Measurements from ENCODE around the gene PTPRD.

Gene PTPRD

GRCh38 chr9:9819886-9820285, 792.9 kb downstream of the PTPRD start:
- H3K9ac ChIP-seq (ENCODE audit: low read length), result no peak overlapping the region
- H3K9me3 ChIP-seq (ENCODE audit: insufficient read depth, low read length), result no peaks in the 10 kb centered on the region
- H3K27ac ChIP-seq (ENCODE audit: low read depth, low read length), result no peak overlapping the region
- no peak overlapping the region for H3K4me3 ChIP-seq (ENCODE audit: insufficient read depth, low read length, poor library complexity, severe bottlenecking)
- H3F3A ChIP-seq (ENCODE audit: insufficient read depth), result no peaks in the 10 kb centered on the region
- H3K9me2 ChIP-seq (replicated peaks; ENCODE audit: insufficient read depth, low read length), result no peaks in the 10 kb centered on the region
- no peaks in the 10 kb centered on the region for H4K20me1 ChIP-seq (ENCODE audit: low read depth, low read length)
- no peaks in the 10 kb centered on the region for H3K79me2 ChIP-seq (ENCODE audit: insufficient read depth, low read length)
- H3K4me2 ChIP-seq (ENCODE audit: low read depth, low read length, poor library complexity, severe bottlenecking), result no peak overlapping the region
- TF ChIP-seq EZH2phosphoT487 (conservative IDR thresholded peaks at IDR 0.05; ENCODE audit: low read length) (no peak), CTCF (IDR thresholded peaks at IDR 0.05; ENCODE audit: insufficient read depth, low read length, poor library complexity, severe bottlenecking) (no peak)
- no peaks in the 10 kb centered on the region for H3K36me3 ChIP-seq (ENCODE audit: low read length)
- no peaks in the 10 kb centered on the region for H3K27me3 ChIP-seq (ENCODE audit: low read length)
- no peak overlapping the region for H2AFZ ChIP-seq (ENCODE audit: low read depth, low read length, severe bottlenecking)

- Histone ChIP-seq H2AFZ (ENCODE audit: low read depth, low read length, severe bottlenecking) (no peak overlapping the region), H4K20me1 (ENCODE audit: low read depth, low read length) (no peaks in the 10 kb centered on the region), H3K27ac (ENCODE audit: low read depth, low read length) (no peak overlapping the region), H3K4me2 (ENCODE audit: low read depth, low read length, poor library complexity, severe bottlenecking) (no peak overlapping the region), H3K9me2 (replicated peaks; ENCODE audit: insufficient read depth, low read length) (no peaks in the 10 kb centered on the region), H3K79me2 (ENCODE audit: insufficient read depth, low read length) (no peaks in the 10 kb centered on the region), H3K9me3 (ENCODE audit: insufficient read depth, low read length) (no peaks in the 10 kb centered on the region), H3K4me3 (ENCODE audit: insufficient read depth, low read length, poor library complexity, severe bottlenecking) (no peak overlapping the region), H3K36me3 (ENCODE audit: low read length) (no peaks in the 10 kb centered on the region), H3K9ac (ENCODE audit: low read length) (no peak overlapping the region), H3K27me3 (ENCODE audit: low read length) (no peaks in the 10 kb centered on the region), H3F3A (ENCODE audit: insufficient read depth) (no peaks in the 10 kb centered on the region)
- TF ChIP-seq EZH2phosphoT487 (conservative IDR thresholded peaks at IDR 0.05; ENCODE audit: low read length), result no peak
- no peak for TF ChIP-seq CTCF (IDR thresholded peaks at IDR 0.05; ENCODE audit: insufficient read depth, low read length, poor library complexity, severe bottlenecking)
Observed at GRCh38 chr9:9817176-9817575, 795.6 kb downstream of the PTPRD start.

- no peak overlapping the region for H3K4me2 ChIP-seq (ENCODE audit: low read depth, low read length, poor library complexity, severe bottlenecking)
- no peak overlapping the region for H3K4me3 ChIP-seq (ENCODE audit: insufficient read depth, low read length, poor library complexity, severe bottlenecking)
- H4K20me1 ChIP-seq (ENCODE audit: low read depth, low read length), result no peaks in the 10 kb centered on the region
- H2AFZ ChIP-seq (ENCODE audit: low read depth, low read length, severe bottlenecking), result no peak overlapping the region
- H3K9me3 ChIP-seq (ENCODE audit: insufficient read depth, low read length), result no peaks in the 10 kb centered on the region
- H3K9ac ChIP-seq (ENCODE audit: low read length), result no peak overlapping the region
- H3F3A ChIP-seq (ENCODE audit: insufficient read depth), result no peaks in the 10 kb centered on the region
- TF ChIP-seq EZH2phosphoT487 (conservative IDR thresholded peaks at IDR 0.05; ENCODE audit: low read length), result no peak
- no peaks in the 10 kb centered on the region for H3K79me2 ChIP-seq (ENCODE audit: insufficient read depth, low read length)
- H3K27ac ChIP-seq (ENCODE audit: low read depth, low read length), result no peak overlapping the region
- H3K27me3 ChIP-seq (ENCODE audit: low read length), result no peaks in the 10 kb centered on the region
- no peaks in the 10 kb centered on the region for H3K9me2 ChIP-seq (replicated peaks; ENCODE audit: insufficient read depth, low read length)
- H3K36me3 ChIP-seq (ENCODE audit: low read length), result no peaks in the 10 kb centered on the region
Observed at GRCh38 chr9:9804109-9804508, 808.7 kb downstream of the PTPRD start.

GRCh38 chr9:9799287-9799686, 813.5 kb downstream of the PTPRD start:
- H4K20me1 ChIP-seq (ENCODE audit: low read depth, low read length), result no peaks in the 10 kb centered on the region
- H2AFZ ChIP-seq (ENCODE audit: low read depth, low read length, severe bottlenecking), result no peak overlapping the region
- H3K9ac ChIP-seq (ENCODE audit: low read length), result no peak overlapping the region
- no peak for TF ChIP-seq EZH2phosphoT487 (conservative IDR thresholded peaks at IDR 0.05; ENCODE audit: low read length)
- TF ChIP-seq CTCF (IDR thresholded peaks at IDR 0.05; ENCODE audit: insufficient read depth, low read length, poor library complexity, severe bottlenecking), result no peak
- H3K27me3 ChIP-seq (ENCODE audit: low read length), result no peaks in the 10 kb centered on the region
- no peaks in the 10 kb centered on the region for H3K9me3 ChIP-seq (ENCODE audit: insufficient read depth, low read length)
- H3K4me2 ChIP-seq (ENCODE audit: low read depth, low read length, poor library complexity, severe bottlenecking), result no peak overlapping the region
- no peaks in the 10 kb centered on the region for H3F3A ChIP-seq (ENCODE audit: insufficient read depth)
- H3K36me3 ChIP-seq (ENCODE audit: low read length), result no peaks in the 10 kb centered on the region
- H3K27ac ChIP-seq (ENCODE audit: low read depth, low read length), result no peak overlapping the region
- no peaks in the 10 kb centered on the region for H3K79me2 ChIP-seq (ENCODE audit: insufficient read depth, low read length)
- no peaks in the 10 kb centered on the region for H3K9me2 ChIP-seq (replicated peaks; ENCODE audit: insufficient read depth, low read length)
- no peak overlapping the region for H3K4me3 ChIP-seq (ENCODE audit: insufficient read depth, low read length, poor library complexity, severe bottlenecking)
